ENCODE data around the gene SLC38A6.

SLC38A6 gene

GRCh38 chr14:60998617-60999016 is 17.6 kb downstream of the SLC38A6 start:
- TF ChIP-seq CTCF (conservative IDR thresholded peaks at IDR 0.05; ENCODE audit: low read depth, low read length), result no peak
- no peak for DNase-seq (ENCODE audit: low read depth)
- no peak overlapping the region for H3K4me3 ChIP-seq (ENCODE audit: low read depth, low read length)

GRCh38 chr14:60999536-60999935 is 18.5 kb downstream of the SLC38A6 start:
- H3K4me3 ChIP-seq (ENCODE audit: low read depth, low read length), result no peak overlapping the region
- DNase-seq (ENCODE audit: low read depth), result no peak
- TF ChIP-seq CTCF (conservative IDR thresholded peaks at IDR 0.05; ENCODE audit: low read depth, low read length), result no peak

- no peak overlapping the region for H3K4me3 ChIP-seq (ENCODE audit: low read depth, low read length)
- TF ChIP-seq CTCF (conservative IDR thresholded peaks at IDR 0.05; ENCODE audit: low read depth, low read length), result no peak
- DNase-seq (ENCODE audit: low read depth), result peak; percentile 65
Observed at GRCh38 chr14:61003571-61003970, 22.5 kb downstream of the SLC38A6 start.

GRCh38 chr14:61019537-61019936 is 38.5 kb downstream of the SLC38A6 start:
- TF ChIP-seq CTCF (conservative IDR thresholded peaks at IDR 0.05; ENCODE audit: low read depth, low read length), result no peak
- DNase-seq (ENCODE audit: low read depth), result no peak
- H3K4me3 ChIP-seq (ENCODE audit: low read depth, low read length), result no peak overlapping the region

- peak; percentile 90 for TF ChIP-seq CTCF (conservative IDR thresholded peaks at IDR 0.05; ENCODE audit: low read depth, low read length)
- peak overlapping the region; percentile 5 for H3K4me3 ChIP-seq (ENCODE audit: low read depth, low read length)
- DNase-seq (ENCODE audit: low read depth), result peak; percentile 89
Observed at GRCh38 chr14:61025251-61026223, 44.5 kb downstream of the SLC38A6 start.

GRCh38 chr14:61026526-61026925 is 45.5 kb downstream of the SLC38A6 start:
- no peak for TF ChIP-seq CTCF (conservative IDR thresholded peaks at IDR 0.05; ENCODE audit: low read depth, low read length)
- DNase-seq (ENCODE audit: low read depth), result no peak

GRCh38 chr14:61031026-61031425 is 50.0 kb downstream of the SLC38A6 start:
- no peak for DNase-seq (ENCODE audit: low read depth)
- TF ChIP-seq CTCF (conservative IDR thresholded peaks at IDR 0.05; ENCODE audit: low read depth, low read length), result no peak
- H3K4me3 ChIP-seq (ENCODE audit: low read depth, low read length), result no peak overlapping the region

More at GRCh38 chr14:61026526-61026925, 45.5 kb downstream of the SLC38A6 start:
- H3K4me3 ChIP-seq (ENCODE audit: low read depth, low read length), result no peak overlapping the region

Data from choroid plexus epithelial cell (primary cell).